Upper lobe of left lung (tissue), 4 donors: Measurements from ENCODE around the gene USF2.

Experiments used
- POLR2A ChIP-seq, 4 donors: fragments of 450-650 bp; IDR thresholded peaks; one replicate each; pipeline ENCODE4 v1.5.1; 2016 to 2017; ENCODE audit warnings: antibody characterized with exemption in 4 of 4, mild to moderate bottlenecking in 2 of 4
- TF ChIP-seq, protein P1 (sequence below), 6 experiments: fragments of 450-650 bp in 4 of 6; fragments of 200-600 bp in 2 of 6; sonication (generic) in 2 of 6; IDR thresholded peaks; one replicate each; pipeline ENCODE4 v1.5.1; 2016 to 2019; ENCODE audit warnings: antibody characterized with exemption in 6 of 6

DNA sequence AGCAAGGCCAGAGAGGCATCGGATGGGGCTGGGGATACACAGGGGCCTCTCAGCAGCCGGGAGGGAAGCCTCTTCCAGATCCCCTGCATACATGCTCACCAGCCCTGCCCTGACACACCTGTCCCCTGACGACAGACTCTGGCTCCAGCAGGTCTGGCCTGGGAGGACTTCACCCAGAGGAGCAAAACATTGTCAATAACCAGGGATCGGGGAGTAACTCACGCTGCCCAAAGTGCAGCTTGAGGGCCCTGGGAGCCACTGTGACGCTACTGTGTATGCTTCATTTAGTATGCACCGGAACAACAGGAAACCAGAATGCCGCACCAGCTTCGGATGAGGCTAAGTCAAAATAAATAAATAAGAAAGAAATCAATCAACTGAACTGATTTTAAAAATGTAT is 47.8 kb downstream of the USF2 start:
- TF ChIP-seq, protein P1, sequence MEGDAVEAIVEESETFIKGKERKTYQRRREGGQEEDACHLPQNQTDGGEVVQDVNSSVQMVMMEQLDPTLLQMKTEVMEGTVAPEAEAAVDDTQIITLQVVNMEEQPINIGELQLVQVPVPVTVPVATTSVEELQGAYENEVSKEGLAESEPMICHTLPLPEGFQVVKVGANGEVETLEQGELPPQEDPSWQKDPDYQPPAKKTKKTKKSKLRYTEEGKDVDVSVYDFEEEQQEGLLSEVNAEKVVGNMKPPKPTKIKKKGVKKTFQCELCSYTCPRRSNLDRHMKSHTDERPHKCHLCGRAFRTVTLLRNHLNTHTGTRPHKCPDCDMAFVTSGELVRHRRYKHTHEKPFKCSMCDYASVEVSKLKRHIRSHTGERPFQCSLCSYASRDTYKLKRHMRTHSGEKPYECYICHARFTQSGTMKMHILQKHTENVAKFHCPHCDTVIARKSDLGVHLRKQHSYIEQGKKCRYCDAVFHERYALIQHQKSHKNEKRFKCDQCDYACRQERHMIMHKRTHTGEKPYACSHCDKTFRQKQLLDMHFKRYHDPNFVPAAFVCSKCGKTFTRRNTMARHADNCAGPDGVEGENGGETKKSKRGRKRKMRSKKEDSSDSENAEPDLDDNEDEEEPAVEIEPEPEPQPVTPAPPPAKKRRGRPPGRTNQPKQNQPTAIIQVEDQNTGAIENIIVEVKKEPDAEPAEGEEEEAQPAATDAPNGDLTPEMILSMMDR (IDR thresholded peaks at IDR 0.05), result no peak
- no peak for TF ChIP-seq POLR2A (IDR thresholded peaks at IDR 0.05)
